IPS-18c (cell line): Measurements from ENCODE around the gene SPTSSB.

Experiments
- H3K4me3 ChIP-seq: 2 replicates; pipeline ENCODE4 v1.7.0; 2013; ENCODE audit warnings: low read depth, mild to moderate bottlenecking, low read length, moderate library complexity; ENCODE audit not compliant: insufficient read depth
- H3K9me3 ChIP-seq: one replicate; pipeline ENCODE4 v1.6.1; 2013; ENCODE audit warnings: mild to moderate bottlenecking, low read length, moderate library complexity; ENCODE audit not compliant: control insufficient read depth, insufficient read depth

SPTSSB gene

GRCh38 chr3:161395115-161396012 lies 24.0 kb upstream of the SPTSSB start:
- Histone ChIP-seq H3K9me3 (no peaks in the 10 kb centered on the region), H3K4me3 (no peak overlapping the region)

GRCh38 chr3:161393803-161394202 lies 22.5 kb upstream of the SPTSSB start:
- H3K4me3 ChIP-seq: no peak overlapping the region
- no peaks in the 10 kb centered on the region for H3K9me3 ChIP-seq

DNA sequence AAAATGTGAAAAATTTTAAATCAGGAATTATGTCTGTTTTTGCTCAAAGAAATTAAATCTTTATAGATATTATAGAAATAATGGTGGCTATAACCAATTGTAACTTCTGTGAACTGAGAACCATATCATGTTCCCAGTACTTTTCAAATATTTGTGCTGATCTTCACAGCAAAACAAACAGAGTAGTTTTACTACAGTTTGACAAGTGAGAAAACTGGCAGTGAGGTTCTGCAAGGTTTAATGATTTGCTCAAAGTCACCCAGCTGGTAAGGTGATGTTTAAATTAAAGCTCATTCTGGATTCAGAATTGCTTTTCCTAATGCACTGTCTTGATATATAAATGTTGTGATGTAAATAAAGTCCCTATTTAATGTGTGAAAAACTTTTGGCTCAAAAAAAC lies 22.0 kb upstream of the SPTSSB start:
- H3K4me3 ChIP-seq: no peak overlapping the region
- no peaks in the 10 kb centered on the region for H3K9me3 ChIP-seq

- H3K9me3 ChIP-seq: no peaks in the 10 kb centered on the region
- no peak overlapping the region for H3K4me3 ChIP-seq
Measured at GRCh38 chr3:161392853-161393252, 21.5 kb upstream of the SPTSSB start.

DNA sequence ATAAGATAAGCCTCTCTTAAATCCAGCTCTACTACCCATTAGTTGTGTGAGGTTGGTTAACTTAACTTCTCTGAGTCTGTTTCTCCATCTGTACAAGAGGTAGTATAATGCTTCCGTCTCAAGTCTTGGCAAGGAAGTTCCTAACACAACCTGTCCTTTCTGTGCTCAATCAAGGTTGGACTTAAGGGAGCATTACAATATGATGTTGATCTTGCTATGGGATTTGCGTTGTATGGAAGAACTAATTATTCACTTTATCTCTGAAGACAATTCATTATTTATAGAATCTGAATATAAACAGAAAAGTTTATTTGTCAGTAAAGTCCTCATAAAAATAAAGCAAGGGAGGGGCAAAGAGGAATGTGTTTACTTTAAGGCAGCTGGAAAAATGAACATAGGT lies 18.9 kb upstream of the SPTSSB start:
- Histone ChIP-seq H3K4me3 (no peak overlapping the region), H3K9me3 (no peaks in the 10 kb centered on the region)

- Histone ChIP-seq H3K9me3 (no peaks in the 10 kb centered on the region), H3K4me3 (no peak overlapping the region)
Measured at GRCh38 chr3:161389445-161390035, 18.2 kb upstream of the SPTSSB start.

DNA sequence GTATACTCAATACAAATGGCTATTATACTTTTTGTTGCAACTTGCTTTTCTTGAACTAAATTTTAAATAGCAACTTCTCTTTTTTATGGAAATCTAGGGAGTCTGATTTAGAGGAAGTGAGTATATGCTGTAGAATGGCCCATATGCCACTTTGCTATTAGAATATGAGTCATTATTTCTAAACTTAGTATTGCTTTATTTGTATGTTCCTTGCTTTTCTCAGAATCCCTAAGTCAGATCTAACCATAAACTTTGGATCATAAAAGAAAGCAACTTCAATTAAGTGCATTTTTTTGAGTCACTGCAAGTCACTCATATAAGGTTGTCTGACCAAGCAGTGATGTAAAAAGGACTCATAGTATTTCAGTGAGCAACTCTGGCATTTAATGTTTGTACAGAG lies 17.5 kb upstream of the SPTSSB start:
- no peaks in the 10 kb centered on the region for H3K9me3 ChIP-seq
- no peak overlapping the region for H3K4me3 ChIP-seq

GRCh38 chr3:161386991-161387770 lies 15.9 kb upstream of the SPTSSB start:
- Histone ChIP-seq H3K9me3 (no peaks in the 10 kb centered on the region), H3K4me3 (no peak overlapping the region)

GRCh38 chr3:161372321-161373260 lies 1.3 kb upstream of the SPTSSB start:
- Histone ChIP-seq H3K9me3 (no peaks in the 10 kb centered on the region), H3K4me3 (peak overlapping the region; percentile 62)

- H3K4me3 ChIP-seq: no peak overlapping the region
- H3K9me3 ChIP-seq: no peaks in the 10 kb centered on the region
Measured at GRCh38 chr3:161369531-161369930, 1.8 kb downstream of the SPTSSB start.

DNA sequence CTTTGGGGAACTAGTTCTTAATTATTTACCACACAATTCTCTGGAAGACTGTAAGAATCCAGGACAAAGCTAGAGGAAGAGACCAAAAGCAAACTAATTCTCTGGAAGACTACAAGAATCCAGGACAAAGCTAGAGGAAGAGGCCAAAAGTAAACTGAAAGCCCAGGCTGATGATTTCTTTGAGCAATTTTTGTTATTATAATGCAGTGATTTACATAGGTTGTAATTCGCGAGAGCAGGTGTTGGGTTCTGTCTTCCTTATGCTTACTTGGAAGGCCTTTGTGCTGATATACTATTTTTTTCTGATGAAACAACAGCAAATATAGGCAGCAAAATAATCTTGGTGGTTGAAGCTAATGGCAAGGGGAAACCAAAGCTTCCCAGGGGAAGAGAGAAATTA lies 5.2 kb downstream of the SPTSSB start:
- H3K4me3 ChIP-seq: no peak overlapping the region
- H3K9me3 ChIP-seq: no peaks in the 10 kb centered on the region

GRCh38 chr3:161358488-161358887 lies 12.8 kb downstream of the SPTSSB start:
- Histone ChIP-seq H3K9me3 (no peaks in the 10 kb centered on the region), H3K4me3 (no peak overlapping the region)

GRCh38 chr3:161356287-161356686 lies 15.0 kb downstream of the SPTSSB start:
- Histone ChIP-seq H3K9me3 (no peaks in the 10 kb centered on the region), H3K4me3 (no peak overlapping the region)

DNA sequence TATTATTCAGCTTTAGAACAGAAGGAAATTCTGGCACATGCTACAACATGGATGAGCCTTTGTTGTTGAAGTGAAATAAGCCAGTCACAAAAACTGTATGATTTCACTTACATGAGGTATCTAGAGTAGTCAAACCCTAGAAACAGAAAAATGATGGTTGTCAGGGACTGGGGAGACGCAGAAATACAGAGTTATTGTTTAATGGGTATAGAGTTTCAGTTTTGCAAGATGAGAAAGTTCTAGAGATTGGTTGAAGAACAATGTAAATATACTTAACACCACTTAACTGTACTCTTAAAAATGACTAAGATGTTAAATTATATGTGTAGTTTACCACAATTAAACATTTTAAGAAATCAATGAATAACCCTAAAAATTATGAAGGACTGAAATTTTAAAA lies 15.8 kb downstream of the SPTSSB start:
- Histone ChIP-seq H3K4me3 (no peak overlapping the region), H3K9me3 (no peaks in the 10 kb centered on the region)

GRCh38 chr3:161354554-161354953 lies 16.8 kb downstream of the SPTSSB start:
- H3K4me3 ChIP-seq: no peak overlapping the region
- no peaks in the 10 kb centered on the region for H3K9me3 ChIP-seq

DNA sequence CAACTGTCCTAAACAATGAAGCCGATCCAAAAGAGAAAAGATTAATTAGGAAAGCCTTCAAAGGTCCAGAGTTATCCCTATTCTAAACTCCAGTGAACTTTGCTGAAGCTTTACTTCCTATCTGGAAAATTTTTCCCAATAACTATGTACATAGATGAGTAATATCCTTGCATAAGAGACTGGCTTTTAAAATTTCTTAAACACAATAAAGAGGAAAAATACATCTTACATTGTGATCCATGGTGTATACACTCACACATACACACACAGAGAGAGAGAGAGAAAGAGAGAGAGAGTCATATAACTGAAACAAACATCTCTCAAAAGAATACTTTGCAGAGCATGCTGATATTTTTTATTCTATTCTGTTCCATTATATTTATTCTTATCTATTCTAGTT lies 20.0 kb downstream of the SPTSSB start:
- H3K4me3 ChIP-seq: no peak overlapping the region
- no peaks in the 10 kb centered on the region for H3K9me3 ChIP-seq

- no peak overlapping the region for H3K4me3 ChIP-seq
- H3K9me3 ChIP-seq: no peaks in the 10 kb centered on the region
Measured at GRCh38 chr3:161350916-161351315, 20.4 kb downstream of the SPTSSB start.
